Measurements from ENCODE around the gene FSIP1.

FSIP1 gene

DNA sequence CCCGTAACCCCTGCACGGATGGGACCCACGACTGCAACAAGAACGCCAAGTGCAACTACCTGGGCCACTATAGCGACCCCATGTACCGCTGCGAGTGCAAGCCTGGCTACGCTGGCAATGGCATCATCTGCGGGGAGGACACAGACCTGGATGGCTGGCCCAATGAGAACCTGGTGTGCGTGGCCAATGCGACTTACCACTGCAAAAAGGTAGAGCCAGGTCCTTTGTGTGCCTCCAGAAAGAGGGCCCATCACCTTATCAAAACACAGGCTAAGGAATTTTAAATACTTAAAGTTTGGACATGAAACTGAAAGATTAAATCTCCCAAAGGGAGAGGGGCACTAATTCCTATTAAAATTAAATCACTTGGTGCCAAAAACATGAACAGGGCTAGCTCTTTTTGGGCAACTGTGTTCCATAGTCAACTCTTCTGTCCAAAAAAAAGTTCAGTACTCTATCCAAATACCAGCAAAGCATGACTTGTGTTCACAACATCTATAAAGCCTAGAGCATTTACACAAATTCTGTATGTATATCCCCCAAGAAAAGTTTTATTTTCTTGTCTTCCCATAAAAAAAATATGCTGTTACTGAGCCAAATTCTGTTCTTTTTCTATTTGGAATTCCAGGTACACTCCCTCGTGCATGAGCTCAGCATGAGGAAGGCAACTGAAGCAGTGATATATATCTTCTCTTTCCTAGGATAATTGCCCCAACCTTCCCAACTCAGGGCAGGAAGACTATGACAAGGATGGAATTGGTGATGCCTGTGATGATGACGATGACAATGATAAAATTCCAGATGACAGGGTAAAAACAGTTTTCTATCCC is 192.6 kb downstream of the FSIP1 start:
- H3K36me3 ChIP-seq, result no peaks in the 10 kb centered on the region
- no peak overlapping the region for H3K4me3 ChIP-seq (ENCODE audit: low read depth in 1 of 2, low read length in 1 of 2)
- H3K27ac ChIP-seq, result no peak overlapping the region
- peaks cover 9% of the 10 kb centered on the region for H3K27me3 ChIP-seq
- no peaks in the 10 kb centered on the region for H3K4me1 ChIP-seq (ENCODE audit: control insufficient read depth in 1 of 2, insufficient read depth in 1 of 2, low read depth in 1 of 2, low read length in 1 of 2)
- TF ChIP-seq, protein P1, sequence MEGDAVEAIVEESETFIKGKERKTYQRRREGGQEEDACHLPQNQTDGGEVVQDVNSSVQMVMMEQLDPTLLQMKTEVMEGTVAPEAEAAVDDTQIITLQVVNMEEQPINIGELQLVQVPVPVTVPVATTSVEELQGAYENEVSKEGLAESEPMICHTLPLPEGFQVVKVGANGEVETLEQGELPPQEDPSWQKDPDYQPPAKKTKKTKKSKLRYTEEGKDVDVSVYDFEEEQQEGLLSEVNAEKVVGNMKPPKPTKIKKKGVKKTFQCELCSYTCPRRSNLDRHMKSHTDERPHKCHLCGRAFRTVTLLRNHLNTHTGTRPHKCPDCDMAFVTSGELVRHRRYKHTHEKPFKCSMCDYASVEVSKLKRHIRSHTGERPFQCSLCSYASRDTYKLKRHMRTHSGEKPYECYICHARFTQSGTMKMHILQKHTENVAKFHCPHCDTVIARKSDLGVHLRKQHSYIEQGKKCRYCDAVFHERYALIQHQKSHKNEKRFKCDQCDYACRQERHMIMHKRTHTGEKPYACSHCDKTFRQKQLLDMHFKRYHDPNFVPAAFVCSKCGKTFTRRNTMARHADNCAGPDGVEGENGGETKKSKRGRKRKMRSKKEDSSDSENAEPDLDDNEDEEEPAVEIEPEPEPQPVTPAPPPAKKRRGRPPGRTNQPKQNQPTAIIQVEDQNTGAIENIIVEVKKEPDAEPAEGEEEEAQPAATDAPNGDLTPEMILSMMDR (IDR thresholded peaks at IDR 0.05), result no peak
- no peaks in the 10 kb centered on the region for H3K9me3 ChIP-seq

DNA sequence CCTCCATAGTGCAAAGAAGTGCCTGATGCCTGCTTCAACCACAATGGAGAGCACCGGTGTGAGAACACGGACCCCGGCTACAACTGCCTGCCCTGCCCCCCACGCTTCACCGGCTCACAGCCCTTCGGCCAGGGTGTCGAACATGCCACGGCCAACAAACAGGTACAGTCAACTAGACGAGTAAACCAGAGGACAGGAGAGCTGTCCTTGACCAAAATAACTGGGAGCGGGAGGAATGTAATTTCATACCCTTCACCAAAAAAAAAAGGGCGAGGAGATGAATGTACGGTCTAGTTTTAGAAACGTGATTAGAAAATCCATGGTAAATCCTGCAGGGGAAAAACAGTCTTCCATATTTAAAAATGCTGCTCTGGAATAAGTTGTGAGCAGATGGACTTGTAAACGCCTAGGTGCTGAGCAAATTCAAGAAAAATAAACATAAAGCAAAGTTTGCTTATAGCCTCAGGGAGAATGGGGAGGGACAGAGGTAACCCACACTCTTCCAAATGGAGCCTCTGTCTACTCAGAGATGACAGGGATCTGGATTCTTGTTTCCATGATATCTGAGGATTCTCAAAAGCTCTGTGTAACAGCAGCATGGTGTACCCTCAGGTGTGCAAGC is 193.3 kb downstream of the FSIP1 start:
- Histone ChIP-seq H3K27me3 (peaks cover 15% of the 10 kb centered on the region), H3K36me3 (no peaks in the 10 kb centered on the region), H3K4me1 (ENCODE audit: control insufficient read depth in 1 of 2, insufficient read depth in 1 of 2, low read depth in 1 of 2, low read length in 1 of 2) (no peaks in the 10 kb centered on the region), H3K4me3 (ENCODE audit: low read depth in 1 of 2, low read length in 1 of 2) (no peak overlapping the region), H3K27ac (no peak overlapping the region), H3K9me3 (no peaks in the 10 kb centered on the region)
- TF ChIP-seq, protein P1 (IDR thresholded peaks at IDR 0.05), result no peak

DNA sequence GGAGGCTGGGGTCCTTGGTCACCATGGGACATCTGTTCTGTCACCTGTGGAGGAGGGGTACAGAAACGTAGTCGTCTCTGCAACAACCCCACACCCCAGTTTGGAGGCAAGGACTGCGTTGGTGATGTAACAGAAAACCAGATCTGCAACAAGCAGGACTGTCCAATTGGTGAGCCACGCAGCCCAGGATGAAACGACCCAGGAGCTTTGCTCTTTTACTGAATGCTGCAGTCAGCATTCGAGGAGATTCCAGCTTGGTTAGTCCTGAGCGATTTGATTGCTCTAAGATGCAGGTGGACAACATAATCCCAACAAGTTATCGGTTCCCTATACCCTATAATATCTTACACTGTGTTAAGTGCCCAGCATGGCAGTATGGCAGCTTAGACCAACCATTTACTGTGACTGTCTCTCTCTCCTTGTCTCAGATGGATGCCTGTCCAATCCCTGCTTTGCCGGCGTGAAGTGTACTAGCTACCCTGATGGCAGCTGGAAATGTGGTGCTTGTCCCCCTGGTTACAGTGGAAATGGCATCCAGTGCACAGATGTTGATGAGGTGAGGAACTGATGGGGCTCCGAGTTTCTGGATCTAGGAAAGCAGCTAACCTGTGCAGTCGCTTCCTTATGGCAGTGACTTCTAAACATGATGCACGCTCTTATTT is 194.0 kb downstream of the FSIP1 start:
- H3K27ac ChIP-seq, result no peak overlapping the region
- H3K4me1 ChIP-seq (ENCODE audit: control insufficient read depth in 1 of 2, insufficient read depth in 1 of 2, low read depth in 1 of 2, low read length in 1 of 2), result no peaks in the 10 kb centered on the region
- H3K9me3 ChIP-seq, result no peaks in the 10 kb centered on the region
- TF ChIP-seq, protein P1 (IDR thresholded peaks at IDR 0.05), result no peak
- no peak overlapping the region for H3K4me3 ChIP-seq (ENCODE audit: low read depth in 1 of 2, low read length in 1 of 2)
- no peaks in the 10 kb centered on the region for H3K36me3 ChIP-seq
- peaks cover 22% of the 10 kb centered on the region for H3K27me3 ChIP-seq

DNA sequence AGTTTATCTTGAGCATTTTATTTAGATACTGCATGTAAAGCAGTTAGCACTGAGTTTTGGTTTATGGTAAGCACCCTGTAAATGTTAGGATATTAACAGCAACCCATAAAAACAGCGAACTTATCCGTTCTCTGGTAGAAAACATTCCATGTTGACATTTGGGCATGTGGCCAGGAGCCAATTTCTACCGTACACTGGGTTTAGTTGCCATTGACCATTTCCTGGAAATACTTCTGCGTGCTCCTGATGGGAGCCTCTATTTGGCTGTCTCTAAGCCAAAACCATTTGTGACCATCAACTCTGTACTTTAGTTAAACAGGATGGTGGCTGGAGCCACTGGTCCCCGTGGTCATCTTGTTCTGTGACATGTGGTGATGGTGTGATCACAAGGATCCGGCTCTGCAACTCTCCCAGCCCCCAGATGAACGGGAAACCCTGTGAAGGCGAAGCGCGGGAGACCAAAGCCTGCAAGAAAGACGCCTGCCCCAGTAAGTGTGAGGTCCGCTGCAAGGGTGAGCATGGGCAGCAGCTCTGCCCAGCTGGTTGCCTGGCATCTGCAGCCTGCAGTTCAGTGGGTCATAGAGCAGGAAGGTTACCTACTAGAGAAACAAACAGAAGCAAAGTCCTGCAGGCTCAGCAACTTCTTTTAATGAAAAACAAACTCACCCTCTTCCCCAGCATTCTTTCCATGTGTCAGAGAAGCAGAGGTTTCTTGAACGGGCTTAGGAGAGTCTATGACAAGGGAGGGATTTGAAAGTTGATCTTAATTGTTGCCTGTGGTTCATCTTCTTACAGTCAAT is 194.7 kb downstream of the FSIP1 start:
- TF ChIP-seq, protein P1 (IDR thresholded peaks at IDR 0.05), result no peak
- no peak overlapping the region for H3K4me3 ChIP-seq (ENCODE audit: low read depth in 1 of 2, low read length in 1 of 2)
- no peak overlapping the region for H3K27ac ChIP-seq
- peaks cover 29% of the 10 kb centered on the region for H3K27me3 ChIP-seq
- no peaks in the 10 kb centered on the region for H3K36me3 ChIP-seq
- no peaks in the 10 kb centered on the region for H3K4me1 ChIP-seq (ENCODE audit: control insufficient read depth in 1 of 2, insufficient read depth in 1 of 2, low read depth in 1 of 2, low read length in 1 of 2)
- no peaks in the 10 kb centered on the region for H3K9me3 ChIP-seq

DNA sequence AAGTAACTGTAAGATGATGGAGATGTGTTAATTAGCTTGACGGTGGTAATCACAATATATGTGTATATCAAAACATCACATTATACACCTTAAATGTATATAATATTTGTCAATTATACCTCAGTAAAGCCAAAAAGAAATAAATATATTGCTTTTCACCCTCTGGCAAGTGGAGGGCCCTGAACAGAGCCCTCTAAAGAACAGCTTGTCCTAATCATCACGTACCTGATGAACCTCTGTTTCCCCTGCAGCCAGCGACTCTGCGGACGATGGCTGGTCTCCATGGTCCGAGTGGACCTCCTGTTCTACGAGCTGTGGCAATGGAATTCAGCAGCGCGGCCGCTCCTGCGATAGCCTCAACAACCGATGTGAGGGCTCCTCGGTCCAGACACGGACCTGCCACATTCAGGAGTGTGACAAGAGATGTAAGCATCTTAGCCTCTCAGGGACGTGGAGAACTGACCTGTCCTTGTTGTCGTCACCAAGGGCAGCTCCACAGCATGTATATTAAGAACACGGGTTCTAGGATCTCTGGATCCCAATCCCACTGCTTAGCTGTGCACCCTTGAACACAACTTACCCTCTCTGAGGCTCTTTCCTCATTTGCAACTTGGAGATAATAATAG is 195.4 kb downstream of the FSIP1 start:
- Histone ChIP-seq H3K4me3 (ENCODE audit: low read depth in 1 of 2, low read length in 1 of 2) (no peak overlapping the region), H3K27me3 (peaks cover 36% of the 10 kb centered on the region), H3K9me3 (no peaks in the 10 kb centered on the region), H3K4me1 (ENCODE audit: control insufficient read depth in 1 of 2, insufficient read depth in 1 of 2, low read depth in 1 of 2, low read length in 1 of 2) (no peaks in the 10 kb centered on the region), H3K27ac (no peak overlapping the region), H3K36me3 (no peaks in the 10 kb centered on the region)
- TF ChIP-seq, protein P1 (IDR thresholded peaks at IDR 0.05), result no peak
